Endothelial cell of hepatic sinusoid (primary cell): ENCODE results near the gene CRTAC1.

Experiments used
- in situ Hi-C: cut with HindIII; loops from 2 replicates; pipeline ENCODE4 v1.10.0; 2017; ENCODE audit warnings: low sequenced_read_pairs

Gene CRTAC1

GRCh38 chr10:97876402-97876801 lies 154.0 kb downstream of the CRTAC1 start:
- in situ Hi-C loops: no loop called here

DNA sequence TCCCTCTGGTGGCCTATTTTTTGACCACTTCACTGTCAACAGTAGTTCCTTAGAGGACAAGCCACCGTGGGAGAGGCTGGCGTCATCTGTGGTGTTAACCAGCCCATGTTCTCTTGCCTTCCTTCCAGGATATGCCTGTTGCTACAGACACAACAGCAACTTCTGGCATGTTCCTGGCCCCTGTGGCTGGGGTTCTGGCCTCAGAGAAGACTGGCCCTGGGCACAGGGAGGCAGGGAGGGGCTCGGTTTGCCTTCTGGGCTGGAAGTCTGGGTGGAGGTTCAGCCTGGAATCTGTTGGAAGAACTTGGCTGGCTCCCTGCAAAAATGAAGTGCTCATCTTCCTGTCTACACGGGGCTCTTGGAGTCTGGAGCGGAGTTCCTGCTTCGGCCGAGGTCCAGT lies 155.0 kb downstream of the CRTAC1 start:
- in situ Hi-C loops: no loop called here

DNA sequence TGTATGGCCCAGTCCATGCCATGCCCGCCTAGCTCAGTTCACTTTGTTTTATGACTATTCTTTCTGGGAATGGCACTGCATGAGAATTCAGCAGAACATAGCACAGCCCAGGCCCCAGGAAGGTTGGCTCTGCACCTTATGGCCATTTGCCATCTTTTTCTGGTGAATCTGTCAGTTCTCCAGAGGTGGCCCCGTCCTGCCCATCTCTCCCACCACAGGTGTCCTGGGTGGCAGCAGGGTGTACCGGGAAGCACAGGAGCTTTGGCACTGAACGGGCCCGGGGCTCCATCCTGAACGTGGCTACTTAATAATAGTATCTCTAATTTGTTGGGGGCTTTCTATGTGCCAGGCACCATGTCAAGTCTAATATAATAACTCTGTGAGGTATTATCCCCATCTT lies 156.1 kb downstream of the CRTAC1 start:
- in situ Hi-C loops: no loop called here

DNA sequence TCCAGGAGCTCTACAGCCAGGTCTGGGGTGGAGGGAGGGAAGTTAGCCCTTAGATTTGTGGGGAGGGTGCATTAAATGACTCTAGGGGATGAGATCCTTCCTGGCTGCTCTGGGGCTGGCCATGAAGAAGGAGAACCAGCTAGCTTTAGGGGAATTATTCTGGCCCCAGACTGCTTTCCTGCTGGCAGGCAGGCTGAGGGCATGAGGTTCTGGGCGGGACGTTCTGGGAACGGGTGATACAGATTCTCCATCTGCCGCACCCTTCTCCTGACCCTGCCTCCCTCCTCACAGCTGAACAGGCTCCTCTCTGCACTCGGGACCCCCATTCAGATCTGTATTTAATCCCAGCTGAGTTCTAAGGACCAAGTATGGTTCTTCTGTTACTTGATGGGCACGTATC lies 156.9 kb downstream of the CRTAC1 start:
- in situ Hi-C loops: no loop called here

DNA sequence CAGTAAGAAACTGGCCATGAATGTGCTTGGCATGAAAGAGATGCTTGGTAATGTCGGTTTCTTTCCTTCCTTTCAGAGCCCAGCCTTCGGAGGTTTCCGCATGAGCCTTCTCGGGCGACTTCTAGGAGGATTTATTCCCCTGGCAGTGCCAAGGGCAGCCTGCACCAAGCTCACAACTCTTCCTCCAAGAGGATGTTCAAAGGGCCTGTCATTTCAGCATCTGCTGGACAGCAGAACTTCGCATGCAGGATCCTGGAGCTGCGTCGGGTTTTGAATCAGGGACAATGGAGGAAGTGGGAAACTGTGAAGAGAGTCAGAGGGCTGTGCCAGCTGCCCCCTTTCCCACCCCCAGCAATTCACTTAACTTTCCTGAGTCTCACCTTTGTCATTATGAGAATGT lies 159.4 kb downstream of the CRTAC1 start:
- in situ Hi-C loops: no loop called here

- in situ Hi-C loops: no loop called here
Measured at GRCh38 chr10:97869091-97870042, 161.1 kb downstream of the CRTAC1 start.

DNA sequence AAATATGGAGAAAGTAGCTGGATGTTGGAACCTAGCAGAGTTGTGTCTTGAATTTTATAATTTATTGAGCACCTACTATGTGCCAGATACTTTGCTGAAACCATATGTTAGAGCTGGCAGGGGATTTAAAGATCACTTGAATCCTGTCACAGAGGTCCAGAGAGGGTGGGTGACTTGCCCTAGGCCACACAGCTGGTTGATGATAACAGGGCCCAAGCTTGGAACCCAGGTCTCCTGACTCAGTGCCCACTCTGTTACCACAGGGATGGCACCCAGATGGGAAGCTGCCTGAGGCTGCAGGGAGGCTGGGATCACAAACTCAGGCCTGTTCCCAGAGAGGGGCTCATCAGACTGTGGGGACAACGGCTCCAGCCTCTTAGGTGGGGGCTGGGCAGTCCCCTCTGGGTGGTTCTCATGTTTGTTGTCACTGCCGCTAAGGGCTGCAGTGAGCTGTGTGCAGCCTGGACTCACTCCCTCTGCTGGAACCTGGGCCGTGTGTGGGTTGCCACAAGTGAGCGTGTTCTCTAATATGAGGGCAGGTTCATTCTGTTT lies 162.2 kb downstream of the CRTAC1 start:
- in situ Hi-C loops: no loop called here

GRCh38 chr10:97867220-97867800 lies 163.1 kb downstream of the CRTAC1 start:
- in situ Hi-C loops: no loop called here

GRCh38 chr10:97866524-97867219 lies 163.7 kb downstream of the CRTAC1 start:
- in situ Hi-C loops: no loop called here

DNA sequence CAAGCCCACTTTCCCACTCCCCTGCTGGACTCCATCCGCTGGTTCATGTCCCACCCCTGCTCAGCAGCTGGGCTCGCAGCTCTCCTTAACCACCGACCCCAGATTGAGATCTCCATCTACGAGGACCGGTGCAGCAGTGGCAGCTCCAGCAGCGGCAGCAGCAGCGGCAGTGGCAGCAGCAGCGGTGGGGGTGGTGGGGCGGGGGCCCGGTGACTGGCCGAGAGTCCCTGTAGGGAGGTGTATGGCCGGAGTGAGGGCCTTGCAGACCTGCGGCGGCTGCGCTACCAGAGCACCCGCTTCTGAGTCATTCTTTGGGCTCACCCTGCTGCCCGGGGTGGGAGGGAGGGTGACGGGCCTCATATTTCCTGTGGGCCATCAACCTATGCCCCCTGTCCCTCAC lies 164.9 kb downstream of the CRTAC1 start:
- in situ Hi-C loops: no loop called here

DNA sequence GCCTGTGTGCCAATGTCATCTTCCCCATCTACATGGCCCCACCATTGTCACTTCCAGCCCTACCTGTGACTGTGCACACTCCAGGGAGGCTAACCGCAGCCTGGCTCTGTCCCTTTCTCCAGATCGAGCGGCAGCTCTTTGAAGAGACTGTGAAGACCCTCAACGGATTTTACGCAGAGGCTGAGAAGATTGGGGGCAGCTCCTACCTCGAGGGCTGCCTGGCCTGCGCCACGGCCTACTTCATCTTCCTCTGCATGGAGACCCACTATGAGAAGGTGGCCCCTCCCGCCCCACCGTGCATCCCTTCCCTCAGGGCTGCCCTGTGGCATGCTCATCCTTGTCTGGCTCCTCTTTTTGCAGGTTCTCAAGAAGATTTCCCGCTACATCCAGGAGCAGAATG lies 166.6 kb downstream of the CRTAC1 start:
- in situ Hi-C loops: no loop called here

- in situ Hi-C loops: no loop called here
Measured at GRCh38 chr10:97861924-97862323, 168.5 kb downstream of the CRTAC1 start.

- in situ Hi-C loops: no loop called here
Measured at GRCh38 chr10:97861097-97861750, 169.2 kb downstream of the CRTAC1 start.

DNA sequence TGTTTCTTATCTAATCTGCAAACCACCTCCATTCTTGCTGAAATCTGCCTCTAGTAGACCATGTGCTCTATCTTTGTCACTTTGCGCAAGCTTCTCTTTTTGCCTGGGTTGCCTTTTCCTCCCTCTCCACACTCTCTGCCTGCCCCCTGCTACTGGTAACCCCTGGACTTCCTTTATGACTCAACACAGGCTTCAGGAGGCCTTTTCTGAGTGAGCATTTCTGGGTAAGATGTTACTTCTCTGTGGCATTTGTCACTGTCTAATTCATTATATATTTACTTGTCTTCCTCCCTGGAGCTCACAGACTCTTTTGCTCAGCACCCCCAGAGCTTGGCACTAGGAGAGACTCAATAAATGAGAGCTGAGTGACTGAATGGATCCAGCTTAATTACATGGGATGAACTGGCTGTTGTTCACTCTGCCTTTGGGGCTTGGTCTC lies 172.4 kb downstream of the CRTAC1 start:
- in situ Hi-C loops: no loop called here

GRCh38 chr10:97854743-97855142 lies 175.7 kb downstream of the CRTAC1 start:
- in situ Hi-C loops: no loop called here

- in situ Hi-C loops: no loop called here
Measured at GRCh38 chr10:97852840-97853405, 177.5 kb downstream of the CRTAC1 start.

DNA sequence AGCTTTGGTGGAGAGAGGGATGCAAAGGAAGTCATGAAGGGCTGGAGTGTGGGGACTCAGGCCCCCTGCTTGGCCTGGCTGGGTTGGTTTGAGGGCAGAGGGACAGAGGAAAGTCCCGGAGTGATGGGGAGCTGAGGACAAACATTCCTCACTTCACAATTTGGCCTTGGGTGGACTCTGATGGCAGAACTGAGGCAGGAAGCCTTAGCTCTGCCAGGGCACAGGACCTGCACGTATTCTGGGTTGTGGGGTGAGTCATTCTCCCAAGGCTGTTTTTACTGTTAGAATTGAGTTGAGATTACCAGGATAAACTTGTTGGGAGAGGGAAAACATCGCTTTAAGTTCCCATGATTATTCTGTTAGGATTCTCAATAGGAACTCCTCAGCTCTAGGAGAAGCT lies 178.1 kb downstream of the CRTAC1 start:
- in situ Hi-C loops: no loop called here

DNA sequence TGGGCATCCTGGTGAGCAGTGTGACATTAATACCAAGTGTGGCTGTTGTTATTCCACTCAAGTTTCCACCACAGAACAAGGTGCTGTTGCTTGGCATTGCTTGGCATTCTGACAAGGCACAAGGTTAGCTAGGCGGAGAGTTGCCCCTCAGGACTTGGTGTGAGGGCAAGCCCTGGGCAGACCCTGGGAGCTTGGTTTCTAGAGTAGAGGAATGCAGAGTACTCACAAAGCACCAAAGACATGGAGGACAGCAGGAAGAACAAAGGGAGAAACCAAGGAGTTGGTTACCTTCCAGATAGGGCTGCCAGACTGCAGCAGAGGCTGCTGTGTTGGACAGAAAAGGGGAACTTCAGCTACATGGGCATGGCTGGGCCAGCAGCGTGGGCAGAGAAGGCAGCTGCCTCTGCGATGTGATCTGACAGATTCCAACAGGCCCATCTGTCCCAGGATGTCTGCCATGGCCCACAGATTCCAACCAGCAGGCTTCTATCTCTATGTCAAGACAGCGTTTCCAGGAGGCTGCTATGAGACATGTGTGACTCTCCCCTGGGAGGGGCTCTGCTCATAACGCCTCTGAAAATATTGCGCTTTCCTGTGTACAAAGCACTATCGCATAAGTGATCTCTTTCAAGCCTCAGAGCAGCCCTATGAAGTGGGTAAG lies 178.9 kb downstream of the CRTAC1 start:
- in situ Hi-C loops: no loop called here

- in situ Hi-C loops: no loop called here
Measured at GRCh38 chr10:97850446-97850845, 180.0 kb downstream of the CRTAC1 start.
